Muscle of arm (tissue), 12 donors: ENCODE results near the gene PTRHD1. TPM values are rescaled to one million over a fixed set of nuclear protein-coding genes. Genes with fewer than 3 reads are reported as not detected.
"Not testable (repeated sequence)": the region's sequence is repeated elsewhere in the genome, so short reads cannot be mapped to it uniquely, and the experiment has no call there.

ENCODE experiments used
- DNase-seq: peaks from one replicate; pipeline ENCODE4 v3.0.0-alpha.2; 2013
- polyA plus RNA-seq, 12 donors: library from polyadenylated mRNA; unstranded; fragments of 120-200 nt; gene quantifications; one replicate each; pipeline ENCODE4 v1.2.1, GENCODE V29; 2013; ENCODE audit not compliant: insufficient read length in 12 of 12

PTRHD1 gene
- polyA plus RNA-seq, 12 donors: 34.9 to 47.6 (median 44.2) TPM; not detected in 1

GRCh38 chr2:24816404-24816803 lies 23.2 kb upstream of the PTRHD1 start:
- no peak for DNase-seq

- DNase-seq: no peak
These were observed 22.0 kb upstream of the PTRHD1 start for GRCh38 chr2:24815171-24815570.

- DNase-seq: no peak
These were observed 21.3 kb upstream of the PTRHD1 start for GRCh38 chr2:24814516-24814915.

- no peak for DNase-seq
These were observed 20.5 kb upstream of the PTRHD1 start for GRCh38 chr2:24813691-24814137.

GRCh38 chr2:24809316-24810007 lies 16.3 kb upstream of the PTRHD1 start:
- DNase-seq: no peak

- DNase-seq: no peak
These were observed 13.5 kb upstream of the PTRHD1 start for GRCh38 chr2:24806661-24807036.

- not testable (repeated sequence) for DNase-seq
These were observed 12.8 kb upstream of the PTRHD1 start for GRCh38 chr2:24805811-24806660.

GRCh38 chr2:24800487-24800886 lies 7.3 kb upstream of the PTRHD1 start:
- DNase-seq: not testable (repeated sequence)

- no peak for DNase-seq
These were observed 4.5 kb upstream of the PTRHD1 start for GRCh38 chr2:24797644-24798043.

GRCh38 chr2:24793761-24794435 lies 707 bp upstream of the PTRHD1 start:
- peak; percentile 25 for DNase-seq

- no peak for DNase-seq
These were observed 683 bp downstream of the PTRHD1 start for GRCh38 chr2:24792542-24792873.

GRCh38 chr2:24791452-24791851 lies 1.7 kb downstream of the PTRHD1 start:
- DNase-seq: no peak

GRCh38 chr2:24788816-24789215 lies 4.4 kb downstream of the PTRHD1 start:
- DNase-seq: no peak

GRCh38 chr2:24787532-24787931 lies 5.7 kb downstream of the PTRHD1 start:
- no peak for DNase-seq

GRCh38 chr2:24785671-24786321 lies 7.4 kb downstream of the PTRHD1 start:
- no peak for DNase-seq

- no peak for DNase-seq
These were observed 9.6 kb downstream of the PTRHD1 start for GRCh38 chr2:24783641-24784040.

- DNase-seq: no peak
These were observed 14.1 kb downstream of the PTRHD1 start for GRCh38 chr2:24779116-24779515.

GRCh38 chr2:24774373-24774772 lies 18.8 kb downstream of the PTRHD1 start:
- no peak for DNase-seq

- no peak for DNase-seq
These were observed 21.2 kb downstream of the PTRHD1 start for GRCh38 chr2:24771764-24772586.

- DNase-seq: no peak
These were observed 22.1 kb downstream of the PTRHD1 start for GRCh38 chr2:24771061-24771460.

- no peak for DNase-seq
These were observed 24.6 kb downstream of the PTRHD1 start for GRCh38 chr2:24768601-24769000.
